Lung (tissue), 12 donors: ENCODE measurements around the gene MAL. TPM values are rescaled to one million over a fixed set of nuclear protein-coding genes. Genes with fewer than 3 reads are reported as not detected.
"Not testable (repeated sequence)": the region's sequence is repeated elsewhere in the genome, so short reads cannot be mapped to it uniquely, and the experiment has no call there.

Source experiments
- ATAC-seq: fragments of 200-7000 bp; cut with Tn5 transposase; one replicate; pipeline ENCODE4 v1.9.1; 2020; ENCODE audit warnings: moderate number of reproducible peaks; ENCODE audit not compliant: insufficient read depth, low FRiP score
- DNase-seq, 3 donors: peaks; one replicate each; pipeline ENCODE4 v3.0.0-alpha.2; 2013 to 2017
- H3K27ac ChIP-seq, 2 donors: one replicate each; pipeline ENCODE4 v1.5.1; 2013; ENCODE audit warnings: mild to moderate bottlenecking in 2 of 2, moderate library complexity in 2 of 2, control low read depth in 1 of 2, inconsistent platforms in 1 of 2, low read depth in 1 of 2, low read length in 1 of 2
- H3K27me3 ChIP-seq, 3 donors: one replicate each; pipeline ENCODE4 v1.5.1; 2013; ENCODE audit warnings: low read length in 2 of 3; ENCODE audit not compliant: control insufficient read depth in 3 of 3, insufficient read depth in 3 of 3
- H3K36me3 ChIP-seq, 4 donors: one replicate each; pipeline ENCODE4 v1.5.1; 2013; ENCODE audit warnings: low read length in 4 of 4, mild to moderate bottlenecking in 1 of 4, moderate library complexity in 1 of 4; ENCODE audit not compliant: control insufficient read depth in 4 of 4, insufficient read depth in 4 of 4
- H3K4me1 ChIP-seq, 5 donors: one replicate each; pipeline ENCODE4 v1.5.1; 2013; ENCODE audit warnings: low read length in 5 of 5, mild to moderate bottlenecking in 2 of 5, moderate library complexity in 1 of 5; ENCODE audit not compliant: control insufficient read depth in 5 of 5, insufficient read depth in 5 of 5
- H3K4me3 ChIP-seq: one replicate; pipeline ENCODE4 v1.5.1; 2013; ENCODE audit warnings: mild to moderate bottlenecking, control low read depth, moderate library complexity
- H3K9ac ChIP-seq, 2 donors: one replicate each; pipeline ENCODE4 v1.5.1; 2013; ENCODE audit warnings: low read length in 2 of 2, control low read depth in 1 of 2; ENCODE audit not compliant: insufficient read depth in 1 of 2
- H3K9me3 ChIP-seq, 4 donors: one replicate each; pipeline ENCODE4 v1.5.1; 2013; ENCODE audit warnings: low read length in 3 of 4, mild to moderate bottlenecking in 1 of 4, moderate library complexity in 1 of 4; ENCODE audit not compliant: control insufficient read depth in 4 of 4, insufficient read depth in 3 of 4
- WGBS, 2 donors: extraction: QIAGEN DNeasy Blood & Tissue Kit; methylation state at CpG; one replicate each; pipeline ENCODE4 v1.1.7; 2013; 5-methylcytosine and 5-hydroxymethylcytosine counted together
- polyA plus RNA-seq, 2 donors: library from polyadenylated mRNA; stranded (reverse); fragments of 200-250 nt; gene quantifications; one replicate each; pipeline ENCODE4 v1.2.1, GENCODE V29; 2013
- total RNA-seq, 2 donors: library from RNA; depleted of rRNA in 1 of 2; stranded (reverse); fragments of >200 nt in 1 of 2; gene quantifications; one replicate each; pipeline ENCODE4 v1.2.1, GENCODE V29; 2014 to 2021
- TF ChIP-seq, protein P1 (sequence below): IDR thresholded peaks from 2 replicates; pipeline ENCODE4 v1.5.1; 2012; ENCODE audit warnings: mild to moderate bottlenecking; ENCODE audit errors: control extremely low read depth, extremely low read depth
- donor health status: control.
- donor health status: control.
- donor health status: Bipolar disorder and iron deficiency.
- donor health status: healthy.
- donor health status: DM: yes; HTN: yes; CAD: no.

MAL gene
- total and polyA plus RNA-seq, 4 donors = 1.3 to 19.0 (median 10.5) TPM

- no peaks in the 10 kb centered on the region for H3K36me3 ChIP-seq
- TF ChIP-seq, protein P1, sequence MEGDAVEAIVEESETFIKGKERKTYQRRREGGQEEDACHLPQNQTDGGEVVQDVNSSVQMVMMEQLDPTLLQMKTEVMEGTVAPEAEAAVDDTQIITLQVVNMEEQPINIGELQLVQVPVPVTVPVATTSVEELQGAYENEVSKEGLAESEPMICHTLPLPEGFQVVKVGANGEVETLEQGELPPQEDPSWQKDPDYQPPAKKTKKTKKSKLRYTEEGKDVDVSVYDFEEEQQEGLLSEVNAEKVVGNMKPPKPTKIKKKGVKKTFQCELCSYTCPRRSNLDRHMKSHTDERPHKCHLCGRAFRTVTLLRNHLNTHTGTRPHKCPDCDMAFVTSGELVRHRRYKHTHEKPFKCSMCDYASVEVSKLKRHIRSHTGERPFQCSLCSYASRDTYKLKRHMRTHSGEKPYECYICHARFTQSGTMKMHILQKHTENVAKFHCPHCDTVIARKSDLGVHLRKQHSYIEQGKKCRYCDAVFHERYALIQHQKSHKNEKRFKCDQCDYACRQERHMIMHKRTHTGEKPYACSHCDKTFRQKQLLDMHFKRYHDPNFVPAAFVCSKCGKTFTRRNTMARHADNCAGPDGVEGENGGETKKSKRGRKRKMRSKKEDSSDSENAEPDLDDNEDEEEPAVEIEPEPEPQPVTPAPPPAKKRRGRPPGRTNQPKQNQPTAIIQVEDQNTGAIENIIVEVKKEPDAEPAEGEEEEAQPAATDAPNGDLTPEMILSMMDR = no peak
- H3K9ac ChIP-seq = no peak overlapping the region
These were observed 9.3 kb downstream of the MAL start for GRCh38 chr2:95034818-95035217.

DNA sequence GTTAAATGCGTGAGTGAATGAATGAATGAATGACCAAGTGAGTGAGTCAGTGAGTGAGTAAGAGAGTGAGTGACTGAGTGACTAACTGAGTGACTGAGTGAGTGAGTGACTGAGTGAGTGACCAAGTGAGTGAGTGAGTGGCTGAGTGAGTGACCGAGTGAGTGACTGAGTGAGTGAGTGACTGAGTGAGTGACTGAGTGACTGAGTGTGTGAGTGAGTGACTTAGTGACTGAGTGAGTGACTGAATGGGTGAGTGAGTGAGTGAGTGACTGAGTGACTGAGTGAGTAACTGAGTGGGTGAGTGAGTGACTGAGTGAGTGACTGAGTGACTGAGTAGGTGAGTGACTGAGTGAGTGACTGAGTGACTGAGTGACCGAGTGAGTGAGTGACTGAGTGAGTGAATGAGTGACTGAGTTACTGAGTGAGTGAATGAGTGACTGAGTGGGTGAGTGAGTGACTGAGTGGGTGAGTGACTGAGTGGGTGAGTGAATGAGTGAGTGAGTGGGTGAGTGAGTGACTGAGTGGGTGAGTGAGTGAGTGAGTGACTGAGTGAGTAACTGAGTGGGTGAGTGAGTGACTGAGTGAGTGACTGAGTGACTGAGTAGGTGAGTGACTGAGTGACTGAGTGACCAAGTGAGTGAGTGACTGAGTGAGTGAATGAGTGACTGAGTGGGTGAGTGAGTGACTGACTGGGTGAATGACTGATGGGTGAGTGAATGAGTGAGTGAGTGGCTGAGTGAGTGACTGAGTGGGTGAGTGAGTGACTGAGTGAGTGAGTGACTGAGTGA is 11.3 kb downstream of the MAL start:
- H3K36me3 ChIP-seq = no peaks in the 10 kb centered on the region
- H3K27ac ChIP-seq = no peak overlapping the region
- H3K9me3 ChIP-seq = no peaks in the 10 kb centered on the region
- no peak for ATAC-seq
- no peak overlapping the region for H3K9ac ChIP-seq
- H3K4me3 ChIP-seq = no peak overlapping the region
- H3K27me3 ChIP-seq = peaks cover 0 to 3% (median 3%) of the 10 kb centered on the region in 3 donors
- 91 to 95% methylated on average over 3 of the region's 3 CpGs for WGBS, 2 donors
- H3K4me1 ChIP-seq = peaks cover 0 to 11% (median 9%) of the 10 kb centered on the region in 5 donors
- TF ChIP-seq, protein P1 = no peak
- DNase-seq = peak in 2 of 3 donors; percentile 50 to 52

More at GRCh38 chr2:95034818-95035217, 9.3 kb downstream of the MAL start:
- H3K27ac ChIP-seq = no peak overlapping the region
- 70 to 80% methylated on average over 7 of the region's 7 CpGs for WGBS, 2 donors
- DNase-seq (no peak), ATAC-seq (no peak)
- H3K4me3 ChIP-seq = no peak overlapping the region
- peaks cover 0 to 5% (median 2%) of the 10 kb centered on the region in 5 donors for H3K4me1 ChIP-seq
- no peaks in the 10 kb centered on the region for H3K9me3 ChIP-seq
- H3K27me3 ChIP-seq = peaks cover 0 to 6% (median 3%) of the 10 kb centered on the region in 3 donors

DNA sequence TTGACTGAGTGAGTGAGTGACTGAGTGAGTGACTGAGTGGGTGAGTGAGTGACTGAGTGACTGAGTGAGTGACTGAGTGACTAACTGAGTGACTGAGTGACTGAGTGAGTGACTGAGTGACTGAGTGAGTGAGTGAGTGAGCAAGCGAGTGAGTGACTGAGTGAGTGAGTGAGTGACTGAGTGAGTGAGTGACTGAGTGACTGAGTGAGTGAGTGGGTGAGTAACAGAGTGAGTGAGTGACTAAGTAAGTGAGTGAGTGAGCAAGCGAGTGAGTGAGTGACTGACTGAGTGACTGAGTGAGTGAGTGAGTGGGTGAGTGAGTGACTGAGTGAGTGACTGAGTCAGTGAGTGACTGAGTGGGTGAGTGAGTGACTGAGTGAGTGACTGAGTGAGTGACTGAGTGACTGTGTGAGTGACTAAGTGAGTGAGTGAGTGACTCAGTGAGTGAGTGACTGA is 11.9 kb downstream of the MAL start:
- H3K27me3 ChIP-seq = peaks cover 0 to 3% (median 3%) of the 10 kb centered on the region in 3 donors
- DNase-seq = peak in 2 of 3 donors; percentile 54
- no peak overlapping the region for H3K4me3 ChIP-seq
- no peaks in the 10 kb centered on the region for H3K9me3 ChIP-seq
- peaks cover 0 to 13% (median 7%) of the 10 kb centered on the region in 5 donors for H3K4me1 ChIP-seq
- H3K36me3 ChIP-seq = no peaks in the 10 kb centered on the region
- ATAC-seq = no peak
- 95 to 100% methylated on average over 2 of the region's 2 CpGs for WGBS, 2 donors
- no peak overlapping the region for H3K27ac ChIP-seq
- TF ChIP-seq, protein P1 = no peak
- H3K9ac ChIP-seq = no peak overlapping the region

GRCh38 chr2:95037841-95038585 is 12.5 kb downstream of the MAL start:
- H3K4me1 ChIP-seq = peaks cover 0 to 19% (median 11%) of the 10 kb centered on the region in 5 donors
- H3K27ac ChIP-seq, H3K36me3 ChIP-seq, H3K27me3 ChIP-seq, ATAC-seq, H3K9ac ChIP-seq, H3K4me3 ChIP-seq, H3K9me3 ChIP-seq: not testable (repeated sequence)
- DNase-seq = peak in 2 of 3 donors; percentile 48 to 53
- 91 to 93% methylated on average over 3 of the region's 3 CpGs for WGBS, 2 donors
